Measurements from ENCODE around the gene SUCLG1. TPM values are rescaled to one million over a fixed set of nuclear protein-coding genes. Genes with fewer than 3 reads are reported as not detected.
"Not testable (repeated sequence)": the region's sequence is repeated elsewhere in the genome, so short reads cannot be mapped to it uniquely, and the experiment has no call there.

The SUCLG1 gene
- total RNA-seq, 1 experiment from 2014 or later = 83.4 TPM

GRCh38 chr2:84474176-84474575 is 15.1 kb upstream of the SUCLG1 start:
- no peaks in the 10 kb centered on the region for H3K27me3 ChIP-seq (ENCODE audit: low read length)
- BruUV-seq (replicated peaks) = no TSS peak
- no peaks in the 10 kb centered on the region for H3K9me3 ChIP-seq (ENCODE audit: low read length)
- H2AFZ ChIP-seq (ENCODE audit: low read length) = no peak overlapping the region
- H3K9ac ChIP-seq (ENCODE audit: low read length) = no peak overlapping the region
- no peaks in the 10 kb centered on the region for H3K79me2 ChIP-seq (ENCODE audit: low read length)
- intact Hi-C loops (cut with micrococcal nuclease) = no loop called here
- H3K36me3 ChIP-seq (ENCODE audit: low read depth, low read length) = no peaks in the 10 kb centered on the region
- no peak overlapping the region; the same call in 1 of the 2 replicates for H3K4me2 ChIP-seq (ENCODE audit: low read length)
- ATAC-seq (no peak), DNase-seq (peak; percentile 74)
- ChIA-PET CTCF (no interaction called here), POLR2A (ENCODE audit: unreplicated experiment) (no interaction called here)
- H3K9me2 ChIP-seq (replicated peaks; ENCODE audit: low read length) = no peaks in the 10 kb centered on the region
- H3K27ac ChIP-seq (ENCODE audit: low read length) = no peak overlapping the region
- peaks cover 10% of the 10 kb centered on the region for H3K4me1 ChIP-seq (ENCODE audit: insufficient read depth, low read length)
- TF ChIP-seq, protein P1, sequence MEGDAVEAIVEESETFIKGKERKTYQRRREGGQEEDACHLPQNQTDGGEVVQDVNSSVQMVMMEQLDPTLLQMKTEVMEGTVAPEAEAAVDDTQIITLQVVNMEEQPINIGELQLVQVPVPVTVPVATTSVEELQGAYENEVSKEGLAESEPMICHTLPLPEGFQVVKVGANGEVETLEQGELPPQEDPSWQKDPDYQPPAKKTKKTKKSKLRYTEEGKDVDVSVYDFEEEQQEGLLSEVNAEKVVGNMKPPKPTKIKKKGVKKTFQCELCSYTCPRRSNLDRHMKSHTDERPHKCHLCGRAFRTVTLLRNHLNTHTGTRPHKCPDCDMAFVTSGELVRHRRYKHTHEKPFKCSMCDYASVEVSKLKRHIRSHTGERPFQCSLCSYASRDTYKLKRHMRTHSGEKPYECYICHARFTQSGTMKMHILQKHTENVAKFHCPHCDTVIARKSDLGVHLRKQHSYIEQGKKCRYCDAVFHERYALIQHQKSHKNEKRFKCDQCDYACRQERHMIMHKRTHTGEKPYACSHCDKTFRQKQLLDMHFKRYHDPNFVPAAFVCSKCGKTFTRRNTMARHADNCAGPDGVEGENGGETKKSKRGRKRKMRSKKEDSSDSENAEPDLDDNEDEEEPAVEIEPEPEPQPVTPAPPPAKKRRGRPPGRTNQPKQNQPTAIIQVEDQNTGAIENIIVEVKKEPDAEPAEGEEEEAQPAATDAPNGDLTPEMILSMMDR (conservative IDR thresholded peaks at IDR 0.05; ENCODE audit: low read depth, low read length) = no peak
- TF ChIP-seq EZH2phosphoT487 (IDR thresholded peaks at IDR 0.05; ENCODE audit: borderline replicate concordance, low read length) (no peak), EZH2 (IDR thresholded peaks at IDR 0.05; ENCODE audit: low read length, unreplicated experiment) (no peak)
- no peak overlapping the region for H3K4me3 ChIP-seq (ENCODE audit: low read length)
- H3F3A ChIP-seq (ENCODE audit: low read length, unreplicated experiment) = no peaks in the 10 kb centered on the region
- no peaks in the 10 kb centered on the region for H4K20me1 ChIP-seq (ENCODE audit: low read length)

- no peak overlapping the region for H3K9ac ChIP-seq (ENCODE audit: low read length)
- H3F3A ChIP-seq (ENCODE audit: low read length, unreplicated experiment) = no peaks in the 10 kb centered on the region
- H3K27ac ChIP-seq (ENCODE audit: low read length) = no peak overlapping the region
- no peaks in the 10 kb centered on the region for H3K36me3 ChIP-seq (ENCODE audit: low read depth, low read length)
- peaks cover 10% of the 10 kb centered on the region for H3K4me1 ChIP-seq (ENCODE audit: insufficient read depth, low read length)
- no peaks in the 10 kb centered on the region for H3K27me3 ChIP-seq (ENCODE audit: low read length)
- H3K79me2 ChIP-seq (ENCODE audit: low read length) = no peaks in the 10 kb centered on the region
- no peak overlapping the region for H2AFZ ChIP-seq (ENCODE audit: low read length)
- ATAC-seq (no peak), DNase-seq (no peak)
- H3K4me3 ChIP-seq (ENCODE audit: low read length) = no peak overlapping the region
- TF ChIP-seq EZH2phosphoT487 (IDR thresholded peaks at IDR 0.05; ENCODE audit: borderline replicate concordance, low read length) = no peak
- TF ChIP-seq, protein P1 (conservative IDR thresholded peaks at IDR 0.05; ENCODE audit: low read depth, low read length) = no peak
- TF ChIP-seq EZH2 (IDR thresholded peaks at IDR 0.05; ENCODE audit: low read length, unreplicated experiment) = no peak
- H3K9me3 ChIP-seq (ENCODE audit: low read length) = no peaks in the 10 kb centered on the region
- no peak overlapping the region for H3K4me2 ChIP-seq (ENCODE audit: low read length)
- ChIA-PET CTCF (no interaction called here), POLR2A (ENCODE audit: unreplicated experiment) (interaction anchor here (0.6 kb wide), 1 partner anchor 24 kb away, joined by 6 read pairs; no protein-coding TSS in a partner anchor)
- no peaks in the 10 kb centered on the region for H3K9me2 ChIP-seq (replicated peaks; ENCODE audit: low read length)
- intact Hi-C loops (cut with micrococcal nuclease) = no loop called here
- BruUV-seq (replicated peaks) = no TSS peak
- H4K20me1 ChIP-seq (ENCODE audit: low read length) = no peaks in the 10 kb centered on the region
Observed at GRCh38 chr2:84472856-84473565, 13.9 kb upstream of the SUCLG1 start.

DNA sequence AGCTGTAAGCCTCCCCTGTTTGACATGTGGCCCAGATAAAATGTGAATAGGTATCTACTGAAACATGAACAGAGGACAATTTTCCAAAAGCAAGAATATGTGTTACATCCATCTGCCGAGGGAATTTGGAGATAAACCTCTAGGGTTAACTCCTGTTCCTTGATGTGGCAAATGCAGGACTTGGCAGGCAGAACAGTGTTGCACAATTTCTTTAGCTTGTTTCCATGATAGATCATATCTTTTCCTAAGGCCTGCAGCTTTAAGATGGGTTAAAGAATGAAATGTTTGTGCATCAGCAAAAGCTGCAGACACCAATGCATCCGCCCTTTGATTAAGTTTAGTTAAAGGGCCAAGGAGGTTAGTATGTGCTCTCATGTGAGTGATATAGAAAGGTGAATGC is 13.3 kb upstream of the SUCLG1 start:
- H3K9ac ChIP-seq (ENCODE audit: low read length); H4K20me1 ChIP-seq (ENCODE audit: low read length); H3K36me3 ChIP-seq (ENCODE audit: low read depth, low read length); H3K4me3 ChIP-seq (ENCODE audit: low read length); DNase-seq; H3K79me2 ChIP-seq (ENCODE audit: low read length); CTCF ChIA-PET; H3K27ac ChIP-seq (ENCODE audit: low read length); H2AFZ ChIP-seq (ENCODE audit: low read length); H3K9me2 ChIP-seq (replicated peaks; ENCODE audit: low read length); ATAC-seq; intact Hi-C loops (cut with micrococcal nuclease); BruUV-seq (replicated peaks); H3K27me3 ChIP-seq (ENCODE audit: low read length); H3K9me3 ChIP-seq (ENCODE audit: low read length); H3F3A ChIP-seq (ENCODE audit: low read length, unreplicated experiment); H3K4me2 ChIP-seq (ENCODE audit: low read length): not testable (repeated sequence)
- POLR2A ChIA-PET (ENCODE audit: unreplicated experiment) = interaction anchor here (0.6 kb wide), 1 partner anchor 25 kb away, joined by 6 read pairs; no protein-coding TSS in a partner anchor
- H3K4me1 ChIP-seq (ENCODE audit: insufficient read depth, low read length) = peaks cover 10% of the 10 kb centered on the region
